CMK (cell line): Measurements from ENCODE around the gene TTC28.
"Not testable (repeated sequence)": the region's sequence is repeated elsewhere in the genome, so short reads cannot be mapped to it uniquely, and the experiment has no call there.

Experiments used
- DNase-seq: peaks from one replicate; pipeline ENCODE4 v3.0.0-alpha.2; 2010; ENCODE audit warnings: low read depth

TTC28 gene

DNA sequence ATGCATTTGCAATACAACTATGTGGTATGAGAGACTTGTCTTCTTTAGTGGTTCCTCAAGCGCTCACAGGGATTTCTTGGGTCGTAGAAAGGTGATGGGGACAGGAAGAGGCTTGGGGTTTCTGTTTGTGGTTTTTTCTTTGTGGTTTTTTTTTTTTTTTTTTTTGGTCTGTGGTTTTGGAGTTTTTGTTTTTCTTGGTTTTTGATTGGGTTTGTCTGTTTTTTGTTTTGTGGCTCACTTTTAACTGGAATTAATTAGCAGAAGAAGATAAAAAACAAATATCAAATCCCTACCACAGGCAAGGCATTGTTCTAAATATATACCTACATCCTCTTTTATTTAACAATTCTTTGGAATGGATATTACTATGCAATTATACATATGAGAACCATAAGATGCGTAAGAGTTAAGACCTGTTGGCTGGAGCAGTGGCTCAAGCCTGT lies 5.5 kb downstream of the TTC28 start:
- DNase-seq = no peak

DNA sequence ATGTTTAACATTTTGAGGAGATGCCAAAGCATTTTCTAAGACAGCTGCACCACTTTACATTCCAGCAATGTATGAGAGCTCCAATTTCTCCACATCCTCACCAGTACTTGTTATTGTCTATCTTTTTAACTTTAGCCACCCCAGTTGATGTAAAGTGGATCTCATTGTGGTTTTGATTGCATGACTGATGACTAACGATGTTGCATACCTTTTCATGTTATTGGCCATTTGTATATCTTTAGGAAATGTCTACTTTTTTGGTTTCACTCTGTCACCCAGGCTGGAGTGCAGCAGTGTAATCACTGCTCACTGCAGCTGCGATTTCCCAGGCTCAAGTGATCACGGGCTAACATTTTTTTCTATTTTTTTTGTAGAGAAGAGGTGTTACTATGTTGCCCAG lies 8.9 kb downstream of the TTC28 start:
- no peak for DNase-seq

DNA sequence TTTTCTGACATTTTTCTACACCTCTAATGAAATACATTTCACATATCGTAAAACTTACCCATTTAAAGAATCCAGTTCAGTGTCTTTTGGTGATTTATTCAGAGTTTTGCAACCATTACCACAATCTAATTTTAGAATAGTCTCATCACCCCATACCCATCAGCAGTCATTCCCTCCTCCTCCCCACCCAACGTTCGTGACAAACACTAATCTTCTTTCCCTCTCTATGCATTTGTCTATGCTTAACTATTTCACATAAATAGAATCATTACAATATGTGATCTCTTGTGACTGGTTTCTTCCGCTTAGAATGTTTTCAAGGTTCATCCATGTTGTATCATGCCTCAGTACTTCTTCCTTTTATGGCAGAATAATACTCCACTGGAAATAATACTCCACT lies 9.5 kb downstream of the TTC28 start:
- DNase-seq = no peak

DNA sequence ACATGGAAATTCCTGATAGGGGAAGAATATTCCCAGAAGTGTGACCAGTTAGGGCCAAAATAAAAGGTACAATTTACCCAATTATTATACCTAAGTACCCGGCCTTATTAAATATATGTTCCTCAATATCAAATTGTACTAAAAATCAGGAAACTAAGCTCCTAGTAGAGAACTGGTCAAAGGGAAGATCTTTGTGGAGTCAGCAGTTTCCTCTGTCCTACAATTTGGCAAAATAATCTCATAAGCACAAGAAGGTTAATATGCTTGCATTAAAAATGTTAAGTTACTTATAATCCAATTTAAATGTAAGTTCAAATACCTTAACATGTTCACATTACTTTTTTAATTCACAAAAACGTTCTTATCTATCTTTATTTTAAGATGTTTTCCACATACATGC lies 10.3 kb downstream of the TTC28 start:
- no peak for DNase-seq

DNA sequence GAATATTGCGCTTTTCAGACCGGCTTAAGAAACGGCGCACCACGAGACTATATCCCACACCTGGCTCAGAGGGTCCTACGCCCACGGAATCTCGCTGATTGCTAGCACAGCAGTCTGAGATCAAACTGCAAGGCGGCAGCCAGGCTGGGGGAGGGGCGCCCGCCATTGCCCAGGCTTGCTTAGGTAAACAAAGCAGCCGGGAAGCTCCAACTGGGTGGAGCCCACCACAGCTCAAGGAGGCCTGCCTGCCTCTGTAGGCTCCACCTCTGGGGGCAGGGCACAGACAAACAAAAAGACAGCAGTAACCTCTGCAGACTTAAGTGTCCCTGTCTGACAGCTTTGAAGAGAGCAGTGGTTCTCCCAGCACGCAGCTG lies 16.1 kb downstream of the TTC28 start:
- DNase-seq = not testable (repeated sequence)

DNA sequence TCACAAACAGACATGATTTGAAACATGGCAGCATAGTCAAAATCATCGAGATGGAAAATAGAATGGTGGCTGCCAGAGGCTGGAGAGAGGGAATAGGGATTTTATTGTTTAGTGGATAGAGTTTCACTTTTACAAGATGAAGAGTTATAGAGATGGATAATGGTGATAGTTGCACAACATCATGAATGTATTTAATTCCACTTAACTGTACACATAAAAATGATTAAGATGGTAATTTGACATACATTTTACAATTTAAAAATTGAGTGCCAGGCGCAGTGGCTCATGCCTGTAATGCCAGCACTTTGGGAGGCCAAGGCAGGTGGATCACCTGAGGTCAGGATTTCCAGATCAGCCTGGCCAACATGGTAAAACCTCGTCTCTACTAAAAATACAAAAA lies 21.2 kb downstream of the TTC28 start:
- DNase-seq = no peak

DNA sequence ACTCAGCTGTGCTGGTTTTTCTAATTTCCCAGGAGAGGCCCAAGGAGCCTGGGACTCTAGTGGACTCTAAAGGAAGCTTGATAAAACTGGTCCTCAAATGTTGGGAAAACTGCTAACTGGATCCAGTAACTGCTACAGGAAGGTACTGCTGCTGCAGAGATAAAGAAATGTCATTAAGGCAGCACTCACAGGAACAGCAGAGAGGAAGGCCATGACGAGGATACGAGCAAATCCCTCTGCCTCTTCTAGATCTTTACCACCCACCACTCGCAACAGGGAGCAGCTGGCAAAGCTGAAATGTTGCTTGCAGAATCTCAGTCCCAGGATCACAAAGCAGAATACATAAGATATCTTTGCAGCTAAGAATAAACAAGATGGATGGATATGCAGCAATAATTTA lies 23.5 kb downstream of the TTC28 start:
- no peak for DNase-seq

DNA sequence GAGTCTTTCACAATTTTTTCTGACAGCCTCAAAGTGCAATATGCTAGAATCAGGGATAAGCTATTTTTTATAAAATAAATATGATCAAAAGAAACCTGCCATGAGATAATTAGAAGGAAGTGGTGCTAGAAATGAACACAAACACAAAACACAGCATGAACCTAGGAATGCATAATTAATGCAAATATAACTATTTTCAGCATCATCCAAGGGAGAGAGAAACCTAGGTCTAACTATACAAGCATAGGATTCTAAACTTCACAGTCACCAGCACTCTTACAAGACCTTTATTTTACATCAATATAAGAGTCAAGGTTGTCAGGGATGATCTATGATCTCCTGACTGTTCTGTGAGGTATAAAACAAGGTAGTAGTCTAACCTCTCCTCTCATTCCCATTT lies 29.2 kb downstream of the TTC28 start:
- DNase-seq = no peak

DNA sequence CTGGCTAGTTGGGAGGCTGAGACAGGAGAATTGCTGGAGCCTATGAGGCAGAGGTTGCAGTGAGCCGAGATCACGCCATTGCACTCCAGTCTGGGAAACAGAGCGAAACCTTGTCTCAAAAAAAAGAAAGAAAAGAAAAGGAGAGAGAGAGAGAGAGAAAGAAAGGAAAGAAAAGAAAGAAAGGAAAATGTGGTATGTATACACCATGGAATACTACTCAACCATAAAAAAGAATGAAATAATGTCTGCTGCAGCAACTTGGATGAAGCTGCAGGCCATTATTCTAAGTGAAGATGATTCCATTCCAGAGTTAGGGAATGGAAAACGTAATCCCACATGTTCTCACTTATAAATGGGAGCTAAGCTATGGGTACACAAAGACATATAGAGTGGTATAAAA lies 30.8 kb downstream of the TTC28 start:
- DNase-seq = no peak

DNA sequence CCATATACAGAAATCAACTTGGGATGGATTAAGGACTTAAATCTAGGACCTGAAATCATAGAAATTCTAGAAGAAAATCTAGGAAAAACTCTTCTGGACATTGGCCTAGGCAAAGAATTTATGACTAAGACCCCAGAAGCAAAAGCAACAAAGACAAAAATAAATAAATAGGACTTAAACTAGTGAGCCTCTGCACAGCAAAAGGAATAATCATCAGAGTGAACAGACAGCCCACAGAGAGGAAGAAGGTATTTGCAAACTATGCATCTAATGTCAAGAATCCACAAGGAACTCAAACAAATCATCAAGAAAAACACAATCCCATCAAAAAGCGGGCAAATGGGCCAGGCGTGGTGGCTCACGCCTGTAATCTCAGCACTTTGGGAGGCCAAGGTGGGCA lies 32.4 kb downstream of the TTC28 start:
- no peak for DNase-seq

DNA sequence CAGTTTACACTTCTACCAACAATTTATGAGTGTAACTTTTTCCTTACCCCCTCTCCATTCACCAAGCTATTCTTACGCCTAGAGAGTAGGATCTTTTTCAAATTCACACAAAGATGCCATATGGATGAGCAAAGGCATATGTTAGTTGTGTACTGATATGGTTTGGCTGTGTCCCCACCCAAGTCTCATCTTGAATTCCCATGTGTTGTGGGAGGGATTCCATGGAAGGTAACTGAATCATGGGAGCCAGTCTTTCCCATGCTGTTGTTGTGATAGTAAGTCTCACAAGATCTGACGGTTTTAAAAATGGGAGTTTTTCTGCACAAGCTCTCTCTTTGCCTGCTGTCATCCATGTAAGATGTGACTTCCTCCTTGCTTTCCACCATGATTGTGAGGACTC lies 40.3 kb downstream of the TTC28 start:
- no peak for DNase-seq

DNA sequence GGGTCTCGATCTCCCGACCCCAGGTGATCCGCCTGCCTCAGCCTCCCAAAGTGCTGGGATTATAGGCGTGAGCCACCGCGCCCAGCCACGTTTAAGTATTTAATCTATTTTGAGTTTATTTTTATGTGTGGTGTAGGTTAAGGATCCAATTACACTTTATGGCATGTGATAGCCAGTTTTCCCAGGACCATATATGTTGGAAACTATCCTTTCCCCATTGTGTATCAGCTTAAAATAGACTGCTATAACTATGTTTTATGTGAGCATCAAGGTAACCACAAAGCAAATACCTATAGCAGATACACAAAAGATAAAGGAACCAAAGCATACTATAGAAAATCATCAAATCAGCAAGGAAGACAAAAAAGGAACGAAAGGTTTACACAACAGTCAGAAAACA lies 42.4 kb downstream of the TTC28 start:
- no peak for DNase-seq

DNA sequence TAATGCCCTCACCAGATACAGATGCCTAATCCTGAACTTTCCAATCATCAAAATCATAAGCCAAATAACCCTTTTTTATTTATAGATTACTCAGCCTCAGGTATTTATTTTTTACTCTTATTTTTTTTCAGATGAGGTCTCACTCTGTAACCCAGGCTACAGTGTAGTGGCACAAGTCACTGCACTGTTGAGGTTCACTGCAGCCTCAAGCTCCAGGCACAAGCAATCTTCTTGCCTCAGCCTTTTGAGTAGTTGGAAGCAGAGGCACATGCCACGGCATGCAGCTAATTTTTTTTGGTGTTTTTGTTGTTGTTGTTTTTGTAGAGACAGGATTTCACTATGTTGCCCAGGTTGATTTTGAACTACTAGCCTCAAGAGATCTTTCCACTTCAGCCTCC lies 49.5 kb downstream of the TTC28 start:
- no peak for DNase-seq

DNA sequence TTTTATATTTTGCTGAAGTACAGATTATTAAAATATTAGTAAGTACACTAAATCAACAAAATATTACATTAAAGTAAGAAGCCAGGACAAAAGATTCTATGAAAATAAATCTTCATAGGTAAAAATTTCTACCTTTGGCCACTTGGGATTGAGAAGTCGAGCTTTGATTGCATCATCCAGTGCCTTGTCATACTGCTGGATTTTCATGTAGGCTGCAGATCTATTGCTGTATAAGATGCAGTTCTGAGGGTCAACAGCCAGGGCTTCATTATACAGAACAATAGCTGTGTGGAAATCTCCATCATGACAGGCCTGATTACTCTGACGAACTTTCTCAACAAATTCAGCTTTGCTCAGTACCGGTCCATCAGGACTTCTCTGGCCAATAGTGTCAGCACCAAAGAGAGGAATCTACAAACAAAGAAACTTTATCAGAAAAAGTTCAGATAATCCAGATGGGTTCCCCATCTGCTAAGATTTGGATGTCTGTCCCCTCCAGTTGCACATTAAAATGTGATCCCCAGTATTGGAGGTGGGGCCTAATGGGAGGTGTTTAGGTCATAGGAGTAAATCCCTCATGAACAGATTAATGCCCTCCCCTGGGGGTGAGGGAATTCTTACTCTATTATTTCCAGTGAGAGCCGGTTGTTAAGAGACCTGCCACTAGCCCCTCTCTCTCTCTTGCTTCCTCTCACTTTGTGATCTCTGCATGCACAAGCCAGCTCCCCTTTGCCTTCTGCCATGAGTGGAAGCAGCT lies 50.0 kb downstream of the TTC28 start:
- no peak for DNase-seq

DNA sequence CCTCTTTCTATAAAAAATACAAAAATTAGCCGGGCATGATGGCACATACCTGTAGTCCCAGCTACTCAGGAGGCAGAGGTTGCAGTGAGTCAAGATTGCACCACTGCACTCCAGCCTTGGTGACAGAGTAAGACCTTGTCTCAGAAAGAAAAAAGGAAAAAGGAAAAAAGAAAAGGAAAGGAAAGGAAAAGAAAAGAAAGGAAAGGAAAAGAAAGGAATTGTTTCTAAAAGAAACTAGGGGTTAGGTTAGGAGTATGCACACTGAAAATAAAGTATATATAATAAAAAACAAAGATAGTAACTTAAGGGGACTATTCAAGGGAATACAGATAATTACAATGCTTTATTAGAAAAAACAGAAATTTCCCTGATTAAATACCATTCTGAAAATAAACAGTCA lies 50.9 kb downstream of the TTC28 start:
- no peak for DNase-seq

DNA sequence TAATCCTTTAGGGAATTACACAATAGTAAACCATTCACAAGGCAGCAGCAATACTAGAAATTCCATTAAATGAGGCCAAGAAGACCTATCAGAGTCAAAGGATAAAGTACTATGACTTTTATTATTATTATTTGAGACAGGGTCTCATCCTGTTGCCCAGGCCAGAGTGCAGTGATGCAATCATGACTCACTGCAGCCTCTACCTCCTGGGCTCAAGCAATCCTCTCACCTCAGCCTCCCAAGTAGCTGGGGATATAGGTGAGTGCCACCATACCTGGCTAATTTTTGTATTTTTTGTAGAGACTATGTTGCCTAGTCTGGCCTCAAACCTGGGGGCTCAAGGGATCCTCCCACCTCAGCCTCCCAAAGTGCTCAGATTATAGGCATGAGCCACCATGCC lies 51.8 kb downstream of the TTC28 start:
- DNase-seq = no peak

DNA sequence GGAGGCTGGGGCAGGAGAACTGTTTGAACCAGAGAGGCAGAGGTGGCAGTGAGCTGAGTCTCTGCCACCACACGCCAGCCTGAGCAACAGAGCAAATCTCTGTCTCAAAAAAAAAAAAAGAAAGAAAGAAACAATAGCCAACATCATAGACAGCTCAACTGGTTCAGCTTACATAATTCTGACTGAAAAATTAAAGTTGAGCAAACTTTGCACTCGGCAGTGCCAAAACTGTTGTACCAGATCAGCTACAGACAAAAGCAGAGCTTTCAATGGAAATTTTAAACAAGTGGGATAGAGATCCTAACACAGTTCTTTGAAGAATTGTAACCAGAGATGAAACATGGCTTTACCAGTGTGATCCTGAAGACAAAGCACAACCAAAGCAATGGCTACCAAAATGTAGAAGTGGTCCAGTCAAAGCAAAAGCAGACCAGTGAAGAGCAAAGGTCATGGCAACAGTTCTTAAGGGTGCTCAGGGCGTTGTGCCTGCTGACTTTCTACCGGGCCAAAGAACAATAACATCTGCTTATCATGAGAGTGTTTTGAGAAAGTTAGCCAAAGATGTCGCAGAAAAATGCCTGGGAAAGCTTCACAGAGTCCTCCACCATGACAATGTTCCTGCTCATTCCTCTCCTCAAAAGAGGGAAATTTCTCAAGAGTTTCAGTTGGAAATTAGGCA lies 59.3 kb downstream of the TTC28 start:
- no peak for DNase-seq

DNA sequence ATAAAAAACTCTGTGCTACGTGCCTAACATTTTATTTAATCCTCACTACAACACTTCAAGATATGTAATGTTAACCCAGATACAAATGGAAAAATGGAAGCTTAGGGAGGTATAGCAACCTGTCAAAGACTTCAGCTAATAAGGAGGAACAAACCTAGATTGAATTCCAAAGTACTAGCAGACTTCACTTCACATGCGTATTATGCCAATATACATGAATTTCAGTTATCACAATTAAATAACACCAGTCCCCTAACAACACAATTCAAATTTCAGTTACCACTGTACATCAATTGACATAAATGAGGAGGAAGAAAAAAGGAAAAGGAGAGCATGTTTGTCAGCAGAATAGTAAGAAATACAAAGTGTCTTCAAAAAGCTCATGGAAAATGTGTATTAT lies 60.4 kb downstream of the TTC28 start:
- no peak for DNase-seq

DNA sequence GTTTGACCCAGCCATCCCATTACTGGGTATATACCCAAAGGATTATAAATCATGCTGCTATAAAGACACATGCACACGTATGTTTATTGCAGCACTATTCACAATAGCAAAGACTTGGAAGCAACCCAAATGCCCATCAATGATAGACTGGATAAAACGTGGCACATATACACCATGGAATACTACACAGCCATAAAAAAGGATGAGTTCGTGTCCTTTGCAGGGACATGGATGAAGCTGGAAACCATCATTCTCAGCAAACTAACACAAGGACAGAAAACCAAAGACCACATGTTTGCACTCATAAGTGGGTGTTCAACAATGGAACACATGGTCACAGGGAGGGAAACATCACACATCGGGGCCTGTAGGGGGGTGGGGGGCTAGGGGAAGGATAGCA lies 64.2 kb downstream of the TTC28 start:
- not testable (repeated sequence) for DNase-seq

DNA sequence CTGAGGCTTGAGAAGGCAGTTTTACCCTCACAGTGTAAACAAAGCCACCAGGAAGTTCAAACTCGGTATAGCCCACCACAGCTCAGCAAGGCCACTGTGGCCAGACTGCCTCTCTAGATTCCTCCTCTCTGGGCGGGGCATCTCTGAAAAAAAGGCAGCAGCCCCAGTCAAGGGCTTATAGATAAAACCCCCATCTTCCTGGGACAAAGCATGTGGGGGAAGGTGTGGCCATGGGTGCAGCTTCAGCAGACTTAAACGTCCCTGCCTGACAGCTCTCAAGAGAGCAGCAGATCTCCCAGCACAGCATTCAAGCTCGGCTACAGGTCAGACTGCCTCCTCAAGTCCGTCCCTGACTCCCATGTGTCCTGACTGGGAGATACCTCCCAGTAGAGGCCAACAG lies 69.7 kb downstream of the TTC28 start:
- DNase-seq = no peak

DNA sequence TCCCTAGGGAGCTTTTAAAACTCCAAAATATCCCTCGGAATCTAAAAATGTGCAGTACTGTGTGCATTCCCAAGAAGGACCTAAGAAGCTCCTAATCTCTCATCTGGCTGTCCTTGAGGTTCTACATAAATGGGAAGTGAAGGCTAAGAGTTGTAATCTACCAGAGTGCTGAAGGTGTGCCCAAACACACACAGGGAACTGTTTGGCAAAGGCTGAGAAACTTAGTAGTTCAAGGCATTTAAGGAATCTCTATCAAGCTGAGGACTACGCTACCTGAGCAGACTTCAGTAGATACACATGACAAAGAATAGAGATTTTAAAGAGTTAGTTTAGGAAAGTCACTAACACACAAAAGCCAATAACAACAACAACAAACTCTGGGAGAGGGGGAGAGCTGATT lies 71.1 kb downstream of the TTC28 start:
- DNase-seq = no peak

DNA sequence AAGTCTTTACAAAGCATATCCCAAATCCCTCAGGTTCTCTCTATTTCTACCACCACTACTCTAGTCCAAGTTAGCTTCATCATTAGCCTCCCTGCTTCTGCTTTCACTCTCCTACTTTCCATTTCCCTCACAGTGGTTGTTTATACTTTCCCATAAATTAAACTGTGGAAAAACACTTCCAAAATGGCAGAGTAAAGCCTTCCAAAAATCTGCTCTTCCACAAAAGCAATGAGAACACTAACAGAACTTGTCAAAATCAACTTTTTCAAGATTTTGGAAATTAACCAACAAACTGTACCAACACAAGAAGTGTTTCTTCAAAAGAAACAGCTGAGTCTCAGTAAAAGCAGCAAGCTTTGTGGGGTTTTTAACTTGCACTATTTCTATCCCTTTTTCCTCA lies 71.8 kb downstream of the TTC28 start:
- DNase-seq = no peak

DNA sequence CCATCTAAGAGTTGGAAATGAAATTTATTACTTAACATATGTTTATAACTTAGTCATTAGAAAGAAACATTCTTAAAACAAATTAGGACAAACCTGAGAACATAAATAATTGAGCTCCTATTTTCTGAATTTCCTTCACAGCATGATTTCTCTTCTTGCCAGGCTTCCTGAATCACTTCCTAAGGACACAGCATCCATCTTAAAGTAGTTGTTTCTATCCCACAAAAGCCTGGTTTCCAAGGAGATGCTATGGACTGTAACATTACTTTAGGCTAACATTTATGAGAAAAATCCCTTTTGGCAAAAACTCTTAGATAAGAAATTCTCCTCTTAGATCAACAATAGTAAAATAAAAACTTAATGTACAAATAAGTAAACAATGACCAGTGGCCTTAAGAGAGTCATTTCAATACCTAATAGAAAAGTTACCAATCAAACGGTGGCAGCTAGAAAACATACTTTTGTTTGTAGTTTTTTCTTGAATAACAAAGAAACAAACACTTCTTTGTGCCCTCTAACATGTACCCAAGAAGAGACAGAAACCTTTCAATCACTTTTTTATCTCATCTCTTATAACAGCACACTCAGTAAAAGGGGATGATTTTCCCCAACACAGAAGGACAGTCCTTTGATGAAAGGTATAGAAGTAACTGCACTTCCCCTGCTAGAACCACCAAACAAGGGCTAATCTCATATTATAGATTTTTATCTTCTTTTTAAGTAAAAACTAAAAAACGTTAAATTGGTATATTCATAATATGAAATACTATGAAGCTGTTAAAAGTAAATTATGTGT lies 74.5 kb downstream of the TTC28 start:
- DNase-seq = no peak
